NCI-H2171 treated with DMSO at 0.1 percent for 48 hours (cell line): ENCODE data around the gene TWF1.
"Not testable (repeated sequence)": the region's sequence is repeated elsewhere in the genome, so short reads cannot be mapped to it uniquely, and the experiment has no call there.

ENCODE experiments used
- DNase-seq: peaks from one replicate; lab custom pipeline; 2025; lab: John Stamatoyannopoulos, UW

The TWF1 gene

GRCh38 chr12:43805860-43806736, at the start of gene TWF1:
Gene TWF1, minus strand, starts transcription at chr12:43806317. Its CDS starts 72 bp downstream, at chr12:43806245.
- peak; percentile 90 for DNase-seq

GRCh38 chr12:43852744-43853143, 46.6 kb upstream of the TWF1 start:
- no peak for DNase-seq

DNA sequence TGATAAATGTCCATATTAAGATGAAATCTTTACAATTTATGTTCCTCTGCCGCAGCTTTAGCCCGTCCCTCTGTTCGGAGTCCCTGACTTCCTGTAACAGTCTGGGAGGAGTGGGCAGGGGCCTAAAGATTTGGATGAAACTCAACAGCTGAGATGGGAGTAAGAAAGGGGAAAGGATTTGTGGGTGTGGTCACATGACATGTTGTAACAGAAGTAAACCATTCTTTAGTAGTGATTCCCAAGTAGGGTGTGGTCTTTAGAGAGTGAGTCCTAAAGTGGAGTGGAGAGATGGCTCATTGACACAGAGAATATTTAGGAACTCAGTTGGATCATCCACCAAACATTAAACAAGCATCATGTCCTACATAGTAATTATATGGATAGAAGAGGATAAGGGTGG, 42.7 kb upstream of the TWF1 start:
- DNase-seq = no peak

DNA sequence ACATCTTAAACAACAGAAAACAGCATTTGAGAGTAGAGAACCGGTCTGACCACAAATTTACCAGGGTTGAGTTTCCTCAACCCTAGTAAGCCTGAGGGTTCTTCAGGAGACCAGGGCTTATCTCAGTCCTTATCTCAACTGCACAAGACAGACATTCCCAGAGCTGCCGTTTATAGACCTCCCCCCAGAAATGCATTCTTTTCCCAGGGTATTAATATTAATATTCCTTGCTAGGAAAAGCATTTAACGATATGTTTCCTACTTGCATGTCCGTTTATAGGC, 42.0 kb upstream of the TWF1 start:
- DNase-seq = no peak

DNA sequence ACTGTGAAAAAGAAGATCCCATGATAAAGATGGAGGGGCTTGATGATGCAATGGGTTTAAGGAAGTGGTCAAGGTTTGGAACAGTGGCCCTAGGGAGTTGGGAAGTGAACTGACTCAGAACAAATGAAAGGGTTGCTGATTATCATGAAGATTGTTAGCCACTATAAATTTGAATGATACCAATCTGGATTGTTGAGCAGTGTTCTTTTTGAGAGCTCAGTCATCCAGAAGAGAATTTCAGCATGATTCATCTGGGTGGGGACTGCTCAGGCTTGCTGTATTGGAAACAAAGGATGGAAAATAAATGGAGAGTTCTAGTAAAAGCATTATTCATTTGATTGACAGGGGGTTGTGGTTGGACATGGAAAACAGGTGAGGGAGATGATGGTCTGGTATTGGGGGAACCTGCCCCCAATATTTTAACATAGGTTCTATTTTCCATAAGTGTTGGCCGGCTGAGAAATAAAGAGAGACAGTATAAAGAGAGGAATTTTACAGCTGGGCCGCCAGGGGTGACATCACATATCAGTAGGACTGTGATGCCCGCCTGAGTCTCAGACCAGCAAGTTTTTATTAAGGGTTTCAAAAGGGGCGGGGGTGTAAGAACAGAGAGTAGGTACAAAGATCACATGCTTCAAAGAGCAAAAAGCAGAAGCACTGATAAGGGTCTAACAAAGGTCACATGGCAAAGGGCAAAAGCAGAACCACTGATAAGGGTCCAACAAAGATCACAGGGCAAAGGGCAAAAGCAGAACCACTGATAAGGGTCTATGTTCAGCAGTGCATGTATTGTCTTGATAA, 41.5 kb upstream of the TWF1 start:
- DNase-seq = not testable (repeated sequence)

DNA sequence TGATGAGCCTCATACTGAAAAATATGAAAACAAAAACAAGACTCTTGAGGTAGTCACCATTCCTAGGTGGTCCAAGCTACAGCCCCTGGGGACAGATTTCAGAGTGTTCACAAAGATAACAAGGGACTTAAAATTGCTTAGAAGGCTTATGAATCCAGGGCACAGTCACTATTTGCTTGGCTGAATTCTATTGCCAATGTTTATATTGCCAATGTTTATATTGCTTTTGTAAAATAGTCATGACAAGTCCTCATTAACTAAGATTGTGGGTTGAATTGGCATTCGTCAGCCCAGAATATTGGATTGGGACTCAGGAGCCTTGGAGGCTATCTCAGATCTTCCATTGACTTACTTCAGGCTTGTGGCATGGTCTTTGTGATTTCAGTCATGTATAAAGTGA, 36.1 kb upstream of the TWF1 start:
- no peak for DNase-seq

- DNase-seq = no peak
Observed at GRCh38 chr12:43841253-43841652, 35.1 kb upstream of the TWF1 start.

DNA sequence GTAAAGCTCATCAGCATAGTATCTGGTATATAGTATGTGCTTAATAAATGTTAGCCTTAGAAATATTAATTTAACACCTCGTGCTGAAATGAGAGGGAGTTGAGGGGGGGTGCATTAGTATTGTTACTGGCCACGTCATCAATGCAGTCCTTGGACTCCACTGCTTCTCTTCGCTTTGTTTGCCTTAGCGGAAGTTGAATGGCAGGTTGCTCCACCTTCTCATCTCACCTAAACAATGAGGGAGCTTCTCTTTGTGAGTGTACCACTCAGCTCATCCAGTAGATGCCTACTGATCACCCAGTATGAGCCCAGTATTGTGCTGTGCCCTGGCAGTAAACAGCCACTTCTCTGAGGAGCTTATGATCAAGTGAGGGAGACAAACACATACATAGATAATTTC, 34.2 kb upstream of the TWF1 start:
- no peak for DNase-seq

DNA sequence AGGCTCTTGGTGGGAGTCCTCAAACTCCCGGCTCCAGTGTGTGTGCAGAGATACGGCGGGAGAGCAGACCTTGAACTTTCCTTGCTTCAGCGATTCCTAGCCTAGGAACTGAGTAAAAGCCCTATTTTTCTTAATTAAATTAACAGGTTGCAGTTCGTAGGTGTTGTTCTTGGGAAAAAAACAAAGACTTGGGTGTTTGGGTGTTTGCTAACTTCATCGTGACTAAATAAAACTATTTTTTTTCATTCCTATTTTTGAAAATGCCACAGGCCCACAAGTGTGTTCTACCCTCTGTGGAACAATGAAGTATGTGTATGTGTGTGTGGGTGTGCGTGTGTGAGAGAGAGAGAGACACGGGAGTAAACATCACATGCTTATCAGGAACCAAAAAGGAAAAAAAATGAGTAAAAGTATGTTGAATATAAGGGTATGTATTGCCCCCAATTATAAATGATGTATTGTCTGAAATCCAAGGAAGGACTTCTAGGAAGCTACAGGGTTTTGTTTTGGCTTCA, 30.4 kb upstream of the TWF1 start:
- peak; percentile 44 for DNase-seq

GRCh38 chr12:43835656-43836474, 29.7 kb upstream of the TWF1 start, which contains the start of gene TMEM117:
Gene TMEM117, plus strand, starts transcription at chr12:43836081.
- peak; percentile 22 for DNase-seq

GRCh38 chr12:43835264-43835655, 29.1 kb upstream of the TWF1 start:
- no peak for DNase-seq

GRCh38 chr12:43832463-43833168, 26.5 kb upstream of the TWF1 start:
- DNase-seq = no peak

- no peak for DNase-seq
Observed at GRCh38 chr12:43827093-43827492, 21.0 kb upstream of the TWF1 start.

GRCh38 chr12:43826681-43827080, 20.6 kb upstream of the TWF1 start:
- DNase-seq = no peak

GRCh38 chr12:43824207-43824775, 18.2 kb upstream of the TWF1 start:
- no peak for DNase-seq

GRCh38 chr12:43816168-43816567, 10.1 kb upstream of the TWF1 start:
- no peak for DNase-seq

- DNase-seq = no peak
Observed at GRCh38 chr12:43815416-43815815, 9.3 kb upstream of the TWF1 start.

DNA sequence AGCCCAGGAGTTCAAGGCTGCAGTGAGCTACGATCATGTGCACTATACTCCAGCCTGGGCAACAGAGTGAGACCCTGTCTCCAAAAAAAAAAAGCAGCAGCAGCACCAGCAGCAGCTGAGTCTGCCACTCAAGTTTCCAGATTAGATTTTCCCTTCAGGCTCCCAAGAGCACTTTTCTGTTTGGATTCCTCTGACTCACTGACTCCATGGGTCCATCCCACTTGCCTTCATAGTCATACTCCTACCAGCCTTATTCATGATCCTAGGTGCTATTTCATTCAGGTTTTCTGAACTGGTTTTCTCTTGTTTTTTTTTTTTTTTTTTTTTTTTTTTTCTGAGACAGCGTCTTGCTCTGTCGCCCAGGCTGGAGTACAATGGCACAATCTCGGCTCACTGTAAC, 6.8 kb upstream of the TWF1 start:
- no peak for DNase-seq

GRCh38 chr12:43812057-43812456, 5.9 kb upstream of the TWF1 start:
- no peak for DNase-seq

GRCh38 chr12:43807386-43807785, 1.3 kb upstream of the TWF1 start:
- no peak for DNase-seq

- no peak for DNase-seq
Observed at GRCh38 chr12:43806737-43807072, 588 bp upstream of the TWF1 start.
